ENCODE data around the gene RAP1GAP2.

GRCh38 chr17:2928294-2928890 is 132.2 kb downstream of the RAP1GAP2 start:
- TF ChIP-seq ELF4 (IDR thresholded peaks at IDR 0.05) (no peak), NFRKB (IDR thresholded peaks at IDR 0.05) (no peak)

Data from HEK293T (cell line).